Hepatocyte (in vitro differentiated cells): Measurements from ENCODE around the gene ZNF761. TPM values are rescaled to one million over a fixed set of nuclear protein-coding genes. Genes with fewer than 3 reads are reported as not detected.
A peak's percentile ranks its signal among the peaks of the same experiment; 100 is the strongest.
"Not testable (repeated sequence)": the region's sequence is repeated elsewhere in the genome, so short reads cannot be mapped to it uniquely, and the experiment has no call there.

Source experiments
- DNase-seq: peaks from one replicate; pipeline ENCODE4 v3.0.0-alpha.2; 2016; ENCODE audit warnings: low spot score
- H2AFZ ChIP-seq: fragments of 200-600 bp; sonication (generic); 2 replicates; pipeline ENCODE4 v1.6.0; 2016; ENCODE audit warnings: antibody characterized with exemption, mild to moderate bottlenecking
- H3K27ac ChIP-seq: fragments of 200-600 bp; sonication (generic); 2 replicates; pipeline ENCODE4 v1.5.1; 2016; ENCODE audit warnings: mild to moderate bottlenecking
- H3K27me3 ChIP-seq: fragments of 200-600 bp; sonication (generic); 2 replicates; pipeline ENCODE4 v1.6.1; 2016
- H3K36me3 ChIP-seq: fragments of 200-600 bp; sonication (generic); replicated peaks from 2 replicates; pipeline ENCODE4 v1.5.1; 2016; ENCODE audit warnings: low read depth; ENCODE audit not compliant: insufficient read depth
- H3K4me1 ChIP-seq: fragments of 200-600 bp; sonication (generic); 2 replicates; pipeline ENCODE4 v1.5.1; 2016; ENCODE audit warnings: mild to moderate bottlenecking, moderate library complexity; ENCODE audit not compliant: insufficient read depth
- H3K4me2 ChIP-seq: fragments of 200-600 bp; sonication (generic); 2 replicates; pipeline ENCODE4 v1.6.0; 2016
- H3K4me3 ChIP-seq: fragments of 200-600 bp; sonication (generic); 2 replicates; pipeline ENCODE4 v1.5.1; 2016; ENCODE audit warnings: mild to moderate bottlenecking
- H3K79me2 ChIP-seq: fragments of 200-600 bp; sonication (generic); 2 replicates; pipeline ENCODE4 v1.6.0; 2017; ENCODE audit warnings: mild to moderate bottlenecking
- H3K9me2 ChIP-seq: fragments of 200-600 bp; sonication (generic); replicated peaks from 2 replicates; pipeline ENCODE4 v1.6.0; 2017; ENCODE audit warnings: mild to moderate bottlenecking; ENCODE audit not compliant: insufficient read depth
- H3K9me3 ChIP-seq: fragments of 200-600 bp; sonication (generic); 2 replicates; pipeline ENCODE4 v1.5.1; 2016; ENCODE audit warnings: low read depth, mild to moderate bottlenecking
- H4K20me1 ChIP-seq: fragments of 200-600 bp; sonication (generic); 2 replicates; pipeline ENCODE4 v1.6.0; 2016; ENCODE audit warnings: mild to moderate bottlenecking; ENCODE audit not compliant: insufficient read depth, poor library complexity, severe bottlenecking
- CTCF ChIP-seq: fragments of 200-600 bp; sonication (generic); IDR thresholded peaks from 2 replicates; pipeline ENCODE4 v1.5.1; 2016; ENCODE audit warnings: antibody characterized with exemption, mild to moderate bottlenecking; ENCODE audit not compliant: poor library complexity
- EZH2 ChIP-seq: fragments of 200-600 bp; sonication (generic); IDR thresholded peaks from 2 replicates; pipeline ENCODE4 v1.6.1; 2016; ENCODE audit warnings: antibody characterized with exemption, mild to moderate bottlenecking, borderline replicate concordance
- EZH2phosphoT487 ChIP-seq: fragments of 200-600 bp; sonication (generic); IDR thresholded peaks from one replicate; pipeline ENCODE4 v1.6.1; 2018; ENCODE audit warnings: antibody characterized with exemption, mild to moderate bottlenecking, low read depth, moderate library complexity; ENCODE audit not compliant: unreplicated experiment, severe bottlenecking
- WGBS: methylation state at CpG from one replicate; pipeline ENCODE4 v1.1.6; 2016; ENCODE audit warnings: low lambda C conversion rate; ENCODE audit errors: missing lambda C conversion rate; 5-methylcytosine and 5-hydroxymethylcytosine counted together
- polyA plus RNA-seq: library from polyadenylated mRNA; unstranded; fragments of >200 nt; fragmentation: Nextera tagmentation; extraction: Ambion mirVana; gene quantifications from 2 replicates; pipeline ENCODE4 v1.2.1, GENCODE V29; 2016
- total RNA-seq: library from RNA; depleted of rRNA; stranded (reverse); fragments of >200 nt; gene quantifications from 2 replicates; pipeline ENCODE4 v1.2.3, GENCODE V29; 2014

Gene ZNF761
- total and polyA plus RNA-seq, 2 experiments from 2014 or later: 13.5 to 27.7 TPM

GRCh38 chr19:53389978-53390377, 41.8 kb upstream of the ZNF761 start:
- 77% methylated on average over 16 of the region's 22 CpGs for WGBS
- Histone ChIP-seq H3K9me2 (no peaks in the 10 kb centered on the region), H3K9me3 (peaks cover 2% of the 10 kb centered on the region), H3K4me3 (no peak overlapping the region), H3K4me2 (no peak overlapping the region), H4K20me1 (no peaks in the 10 kb centered on the region), H3K4me1 (peaks cover 6% of the 10 kb centered on the region), H3K36me3 (no peaks in the 10 kb centered on the region), H3K79me2 (no peaks in the 10 kb centered on the region), H2AFZ (no peak overlapping the region), H3K27me3 (no peaks in the 10 kb centered on the region), H3K27ac (no peak overlapping the region)
- DNase-seq: no peak
- TF ChIP-seq CTCF (no peak), EZH2 (no peak), EZH2phosphoT487 (no peak)

GRCh38 chr19:53394522-53394973, 37.2 kb upstream of the ZNF761 start:
- Histone ChIP-seq H3K27me3 (no peaks in the 10 kb centered on the region), H4K20me1 (no peaks in the 10 kb centered on the region), H3K4me3 (peak overlapping the region; percentile 30), H3K4me1 (peaks cover 13% of the 10 kb centered on the region), H3K9me2 (no peaks in the 10 kb centered on the region), H3K27ac (peak overlapping the region; percentile 84), H3K36me3 (no peaks in the 10 kb centered on the region), H3K9me3 (no peaks in the 10 kb centered on the region), H3K4me2 (peak overlapping the region; percentile 85), H2AFZ (peak overlapping the region; percentile 90), H3K79me2 (peaks cover 28% of the 10 kb centered on the region)
- TF ChIP-seq EZH2: no peak
- TF ChIP-seq EZH2phosphoT487: no peak
- TF ChIP-seq CTCF: no peak
- DNase-seq: peak; percentile 65
- 2% methylated on average over 15 of the region's 18 CpGs for WGBS

GRCh38 chr19:53394974-53395839, 36.6 kb upstream of the ZNF761 start, which contains the start of gene ZNF765:
Gene ZNF765, plus strand, starts transcription at chr19:53395149. Its CDS starts 2,867 bp downstream, at chr19:53398016.
- WGBS: under 1% methylated on average over 47 of the region's 58 CpGs
- Histone ChIP-seq H3K9me3 (no peaks in the 10 kb centered on the region), H2AFZ (peak within 1 kb of the TSS; percentile 92), H3K4me1 (peaks cover 13% of the 10 kb centered on the region), H3K4me3 (peak within 1 kb of the TSS; percentile 99), H3K4me2 (peak within 1 kb of the TSS; percentile 97), H3K27me3 (no peaks in the 10 kb centered on the region), H3K27ac (peak within 1 kb of the TSS; percentile 96), H3K9me2 (no peaks in the 10 kb centered on the region), H3K36me3 (no peaks in the 10 kb centered on the region), H4K20me1 (no peaks in the 10 kb centered on the region), H3K79me2 (peaks cover 35% of the 10 kb centered on the region)
- peak; percentile 98 for DNase-seq
- TF ChIP-seq EZH2phosphoT487 (no peak), EZH2 (no peak), CTCF (peak; percentile 48)

- Histone ChIP-seq H3K4me3 (peak overlapping the region; percentile 99), H3K27ac (peak overlapping the region; percentile 96), H3K4me2 (peak overlapping the region; percentile 97), H2AFZ (peak overlapping the region; percentile 92), H3K79me2 (peaks cover 36% of the 10 kb centered on the region), H3K4me1 (peaks cover 13% of the 10 kb centered on the region)
- H3K9me3 ChIP-seq, H4K20me1 ChIP-seq, H3K9me2 ChIP-seq, DNase-seq, H3K27me3 ChIP-seq, H3K36me3 ChIP-seq: not testable (repeated sequence)
- 1% methylated on average over 9 of the region's 9 CpGs for WGBS
Measured at GRCh38 chr19:53395840-53396524, 35.8 kb upstream of the ZNF761 start.
